Kidney glomerular epithelial cell (primary cell): ENCODE data around the gene STK39.

Experiments used
- DNase-seq: peaks from one replicate; lab custom pipeline; 2025; lab: John Stamatoyannopoulos, UW

STK39 gene

DNA sequence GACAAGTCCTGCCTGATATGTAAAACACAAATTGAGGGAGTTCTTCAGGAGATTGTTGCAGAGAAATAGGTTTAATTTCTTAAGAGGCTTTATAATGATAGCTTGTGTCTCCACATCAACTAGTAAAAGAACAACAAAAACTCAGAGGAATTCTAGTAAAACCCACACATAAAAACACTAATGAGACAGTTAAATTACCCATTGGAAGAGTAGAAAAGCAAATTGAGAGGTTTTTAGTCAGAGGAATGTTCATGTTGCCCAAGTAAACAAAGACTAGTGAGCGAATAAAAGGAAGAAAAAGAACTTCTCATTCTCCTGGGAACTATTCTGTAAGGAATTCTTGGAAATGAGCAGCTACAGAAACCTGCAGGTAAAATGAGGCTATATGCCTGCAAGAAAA lies 330.6 kb downstream of the STK39 start:
- DNase-seq = no peak

- DNase-seq = no peak
Observed at GRCh38 chr2:167914969-167915368, 332.4 kb downstream of the STK39 start.

GRCh38 chr2:167908786-167909185 lies 338.6 kb downstream of the STK39 start:
- no peak for DNase-seq

- no peak for DNase-seq
Observed at GRCh38 chr2:167905668-167906067, 341.7 kb downstream of the STK39 start.
